ENCODE results near the gene SYTL5.

The SYTL5 gene

DNA sequence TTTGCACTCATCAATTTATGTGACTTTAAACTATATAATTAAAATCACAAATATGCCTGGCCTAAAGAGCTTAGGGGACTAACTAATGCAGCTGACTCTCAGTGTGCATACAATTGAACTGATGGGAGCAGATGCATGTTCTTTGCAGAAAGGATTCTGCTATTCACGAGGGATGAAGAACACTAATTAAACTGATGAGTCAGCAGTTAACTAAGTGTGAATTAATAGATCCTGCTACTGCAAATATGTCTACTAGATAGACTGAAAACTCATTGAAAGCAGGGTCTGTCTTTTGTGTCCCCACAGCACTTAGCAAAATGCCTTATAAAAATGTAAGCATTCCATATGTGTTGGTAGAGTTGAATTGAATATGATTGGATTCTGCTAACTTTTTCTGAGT is 110.4 kb downstream of the SYTL5 start:
- in situ Hi-C loops (cut with MboI; ENCODE audit: low pct_unique_long_range_greater_than_20kb, low sequenced_read_pairs), result no loop called here
- no peak for DNase-seq

DNA sequence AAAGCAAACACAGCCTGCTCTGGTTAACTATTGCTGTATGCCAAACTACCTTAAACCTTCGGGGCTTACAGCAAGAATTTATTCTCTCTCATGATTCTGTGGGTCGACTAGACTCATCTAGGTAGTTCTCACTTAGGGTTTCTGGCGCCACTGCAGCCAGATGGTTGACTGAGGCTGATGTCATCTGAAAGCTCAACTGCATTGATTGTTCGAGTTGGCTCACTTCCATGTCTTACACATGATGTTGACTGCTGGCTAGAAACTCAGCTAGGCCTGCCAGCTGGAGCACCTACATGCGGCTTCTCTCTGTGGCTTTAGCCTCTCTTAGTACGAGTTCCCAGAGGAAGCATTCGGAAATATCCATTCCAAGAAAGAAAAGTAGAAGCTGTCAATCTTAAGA is 111.1 kb downstream of the SYTL5 start:
- DNase-seq, result no peak
- in situ Hi-C loops (cut with MboI; ENCODE audit: low pct_unique_long_range_greater_than_20kb, low sequenced_read_pairs), result no loop called here

DNA sequence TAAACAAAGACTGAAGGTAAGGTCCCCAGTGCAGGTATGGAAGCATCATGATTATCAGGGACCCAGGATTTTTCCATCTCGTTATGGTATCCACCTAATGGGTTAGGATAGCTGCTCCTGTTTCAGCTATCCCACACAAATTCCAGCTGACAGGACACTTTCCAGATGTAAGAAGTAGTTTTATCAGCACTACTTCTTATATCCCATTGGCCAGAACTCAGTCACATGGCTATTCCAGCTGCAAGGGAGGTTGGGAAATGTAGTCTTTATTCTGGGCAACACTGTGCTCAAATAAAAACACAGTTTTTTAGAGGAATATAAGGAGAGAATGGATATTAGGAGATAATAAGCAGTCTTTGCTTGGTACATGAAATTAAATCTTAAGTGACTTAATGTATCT is 117.6 kb downstream of the SYTL5 start:
- DNase-seq, result no peak
- in situ Hi-C loops (cut with MboI; ENCODE audit: low pct_unique_long_range_greater_than_20kb, low sequenced_read_pairs), result no loop called here

DNA sequence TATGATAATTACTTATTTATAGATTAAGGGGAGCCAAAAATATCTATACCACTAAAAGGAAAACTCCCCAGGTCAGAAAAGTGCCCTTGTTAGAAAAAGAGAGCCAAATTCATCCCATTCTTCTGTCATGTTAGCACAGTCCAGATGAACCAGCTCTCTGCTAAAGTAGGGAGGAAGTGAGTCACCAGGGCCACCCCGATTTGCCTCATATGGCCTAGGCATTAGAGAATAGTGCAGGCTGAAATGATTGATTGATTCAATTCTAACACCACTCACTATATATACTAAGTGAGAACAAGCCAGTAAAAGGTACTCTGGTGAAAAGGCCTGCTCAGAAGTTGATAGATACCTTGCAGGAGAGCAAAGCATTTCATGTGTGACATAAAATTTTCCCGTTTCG is 119.8 kb downstream of the SYTL5 start:
- in situ Hi-C loops (cut with MboI; ENCODE audit: low pct_unique_long_range_greater_than_20kb, low sequenced_read_pairs), result no loop called here
- DNase-seq, result no peak

DNA sequence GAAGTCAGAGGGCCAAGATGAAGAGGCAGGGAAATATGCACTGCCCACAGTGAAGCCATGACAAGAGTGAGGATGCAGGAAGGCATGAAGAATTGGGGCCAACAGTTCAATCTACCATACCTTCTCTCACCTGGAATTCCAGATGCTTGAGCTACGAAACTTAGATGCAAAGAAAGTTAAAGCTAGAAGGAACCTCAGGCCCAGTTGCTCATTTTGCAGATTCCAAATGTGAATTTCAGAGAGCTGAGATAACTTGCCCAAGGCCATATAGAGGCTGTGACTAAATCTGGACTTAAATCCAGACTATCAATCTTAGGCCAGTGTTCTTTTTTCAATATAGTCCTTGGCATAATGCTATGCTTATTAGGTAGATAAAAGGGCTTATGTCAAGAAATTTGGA is 121.6 kb downstream of the SYTL5 start:
- in situ Hi-C loops (cut with MboI; ENCODE audit: low pct_unique_long_range_greater_than_20kb, low sequenced_read_pairs), result no loop called here
- DNase-seq, result no peak

DNA sequence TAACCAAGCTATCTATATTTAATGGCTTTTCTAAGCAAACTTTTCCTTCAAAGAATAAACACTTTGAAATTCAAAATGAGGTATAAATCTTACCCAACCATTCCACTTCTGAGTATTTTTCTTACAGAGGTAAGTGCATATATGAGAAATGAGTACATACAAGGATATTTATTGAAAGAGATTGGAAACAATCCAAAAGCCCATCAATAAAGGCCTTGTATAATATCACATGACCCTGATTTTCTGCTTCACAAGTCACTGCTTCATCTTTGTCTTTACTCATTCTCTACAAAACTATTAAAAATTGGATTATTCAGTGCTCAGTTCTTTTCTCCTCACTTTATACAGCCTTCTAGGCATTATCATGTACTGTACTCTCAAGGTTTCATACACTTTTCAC is 123.0 kb downstream of the SYTL5 start:
- no peak for DNase-seq
- in situ Hi-C loops (cut with MboI; ENCODE audit: low pct_unique_long_range_greater_than_20kb, low sequenced_read_pairs), result no loop called here

DNA sequence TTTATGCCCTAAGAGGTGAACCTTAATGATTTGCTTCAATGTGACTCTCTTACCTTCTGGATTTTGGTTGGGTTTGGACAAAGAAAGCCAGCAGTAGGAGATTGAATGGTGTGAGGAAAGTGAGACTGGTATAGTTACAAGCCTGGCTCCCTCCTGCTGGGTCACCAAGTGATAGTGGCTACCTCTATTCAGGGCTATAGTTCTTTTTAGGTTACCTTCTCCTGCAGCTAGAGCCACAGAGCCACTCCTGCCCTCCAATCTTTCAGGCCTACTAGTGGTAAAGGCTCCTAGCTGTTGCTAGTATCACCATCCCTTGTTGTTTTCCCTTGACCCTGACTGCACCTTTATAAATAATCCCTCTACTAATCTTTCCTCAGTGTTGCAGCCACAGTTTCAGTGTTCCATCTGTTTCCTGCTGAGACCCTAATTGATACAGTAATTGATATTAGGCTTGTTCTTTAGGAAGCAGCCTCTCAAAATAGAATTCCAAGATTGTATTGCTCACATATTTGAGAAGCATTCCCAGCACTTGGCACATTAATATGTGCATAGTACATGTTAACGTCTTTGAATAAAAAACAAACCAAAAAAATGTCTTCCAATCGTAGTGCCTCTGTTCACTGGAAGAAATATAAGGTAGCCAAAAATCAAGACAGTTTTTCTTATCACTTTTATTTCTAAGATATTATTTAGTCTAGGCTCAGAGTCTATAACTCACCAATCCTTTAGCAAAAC is 132.0 kb downstream of the SYTL5 start:
- DNase-seq, result no peak
- in situ Hi-C loops (cut with MboI; ENCODE audit: low pct_unique_long_range_greater_than_20kb, low sequenced_read_pairs), result no loop called here

DNA sequence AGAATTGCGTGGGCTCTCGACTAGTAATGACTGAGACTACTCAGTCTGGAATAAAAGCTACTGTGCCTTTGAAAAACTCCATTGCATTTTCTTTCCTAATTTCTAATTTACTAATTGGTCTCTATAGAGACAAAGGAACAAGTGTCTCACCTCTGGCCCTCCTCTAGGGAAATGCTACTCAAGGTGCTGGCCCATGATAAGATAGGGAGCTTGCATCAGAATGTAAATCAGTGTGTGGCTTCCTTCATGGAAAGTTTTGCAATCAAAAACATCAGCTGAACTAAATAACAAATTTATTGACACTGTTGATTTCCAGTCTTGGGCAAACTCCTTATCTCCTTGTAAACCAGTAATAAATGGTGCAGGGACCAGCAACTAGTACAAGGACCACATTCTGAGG is 132.5 kb downstream of the SYTL5 start:
- DNase-seq, result no peak
- in situ Hi-C loops (cut with MboI; ENCODE audit: low pct_unique_long_range_greater_than_20kb, low sequenced_read_pairs), result no loop called here

DNA sequence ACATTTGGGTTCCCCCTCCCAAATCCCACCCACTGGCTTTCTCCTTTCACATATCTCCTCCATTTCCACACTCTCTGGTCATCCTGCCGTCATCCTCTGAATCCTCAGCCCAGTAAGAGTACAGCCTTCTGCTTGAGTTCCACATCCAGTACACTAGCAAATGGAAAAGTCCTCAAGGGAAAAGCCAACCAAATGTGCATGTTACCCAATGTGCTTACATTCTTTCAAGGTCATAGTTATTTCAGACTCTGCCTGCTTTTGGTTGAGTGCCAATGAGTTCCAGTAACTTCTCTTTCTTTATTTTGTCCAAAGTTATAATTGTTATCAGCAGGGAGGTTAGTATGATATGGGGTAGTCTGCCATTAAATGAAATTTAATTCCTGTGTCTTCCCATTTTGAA is 136.3 kb downstream of the SYTL5 start:
- in situ Hi-C loops (cut with MboI; ENCODE audit: low pct_unique_long_range_greater_than_20kb, low sequenced_read_pairs), result no loop called here
- no peak for DNase-seq

DNA sequence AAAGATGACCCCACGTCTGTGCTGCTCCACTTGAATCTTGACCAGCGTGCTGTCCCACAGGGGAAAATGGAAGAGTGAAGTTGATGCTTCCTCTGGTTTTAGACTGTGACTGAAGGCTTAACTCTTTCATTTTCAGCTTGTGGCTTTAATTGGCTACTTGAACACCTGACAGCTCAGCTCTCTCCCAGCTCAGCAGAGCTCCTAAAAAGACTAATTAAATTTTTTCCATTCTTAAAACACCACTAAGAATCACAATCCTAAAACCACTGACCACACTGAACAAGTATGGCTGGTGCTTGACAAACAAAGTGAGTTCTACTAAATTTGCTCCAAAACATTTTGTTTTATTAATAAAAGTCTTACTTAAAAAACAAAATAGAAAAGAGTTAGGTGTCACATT is 142.7 kb downstream of the SYTL5 start:
- in situ Hi-C loops (cut with MboI; ENCODE audit: low pct_unique_long_range_greater_than_20kb, low sequenced_read_pairs), result no loop called here
- DNase-seq, result no peak

DNA sequence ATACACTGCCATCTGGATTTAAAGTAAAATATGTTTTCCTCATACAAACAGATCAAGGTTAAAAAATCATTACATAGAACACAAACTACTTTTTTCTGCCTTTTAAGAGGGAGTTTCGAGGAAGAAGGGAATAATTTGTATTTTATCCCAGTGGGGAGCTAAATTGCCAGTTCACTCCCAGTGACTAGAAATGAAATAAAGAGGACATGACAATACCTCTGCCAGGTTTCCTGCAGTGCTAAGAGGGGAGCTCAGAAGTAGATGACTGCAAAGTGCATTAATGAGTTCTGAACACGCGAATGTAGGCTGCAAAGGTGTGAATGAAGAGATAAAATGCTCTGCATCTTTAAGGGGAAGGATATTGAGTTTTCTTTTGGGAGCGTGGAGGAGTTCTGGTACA is 144.6 kb downstream of the SYTL5 start:
- in situ Hi-C loops (cut with MboI; ENCODE audit: low pct_unique_long_range_greater_than_20kb, low sequenced_read_pairs), result loop anchor here (25.0 kb wide), 1 partner anchor 639 kb away; no protein-coding TSS in a partner anchor
- DNase-seq, result no peak

DNA sequence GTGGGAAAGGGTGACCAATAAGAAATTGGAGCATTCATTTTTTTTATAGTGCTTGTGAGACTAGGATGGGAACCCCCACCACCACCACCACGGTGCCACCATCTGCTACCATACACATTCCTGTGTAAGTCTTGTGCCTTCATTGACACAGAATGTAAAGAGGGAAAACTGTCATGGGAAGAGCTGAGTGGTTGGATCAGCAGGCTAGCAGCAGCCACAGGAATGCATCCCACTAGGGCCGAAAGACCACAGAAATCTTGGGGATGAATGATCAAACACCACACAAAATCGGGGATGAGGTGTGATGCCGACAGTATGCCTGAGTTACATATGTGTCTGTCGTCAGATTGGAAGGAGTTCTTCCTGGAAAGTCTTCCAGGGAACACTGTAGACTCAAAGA is 145.1 kb downstream of the SYTL5 start:
- in situ Hi-C loops (cut with MboI; ENCODE audit: low pct_unique_long_range_greater_than_20kb, low sequenced_read_pairs), result loop anchor here (25.0 kb wide), 1 partner anchor 639 kb away; no protein-coding TSS in a partner anchor
- no peak for DNase-seq

DNA sequence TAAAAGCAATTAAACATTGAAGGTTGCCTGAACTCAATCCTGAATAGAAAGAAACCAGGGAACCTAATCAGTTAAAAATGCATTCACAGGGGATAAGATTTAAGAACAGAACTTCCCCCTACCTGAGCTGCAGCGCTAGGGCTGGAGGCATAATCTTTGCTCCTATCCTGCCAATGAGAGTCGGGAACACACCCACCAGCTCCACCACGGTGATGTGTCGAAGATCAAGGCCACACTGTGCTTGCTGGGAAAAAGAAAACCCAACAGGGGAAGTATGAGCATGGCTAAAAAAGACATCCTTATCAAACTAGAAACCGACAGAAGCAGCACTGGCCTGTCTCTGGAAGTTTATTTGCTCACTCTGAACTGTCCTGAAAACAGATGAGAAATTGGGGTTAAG is 148.0 kb downstream of the SYTL5 start:
- in situ Hi-C loops (cut with MboI; ENCODE audit: low pct_unique_long_range_greater_than_20kb, low sequenced_read_pairs), result loop anchor here (25.0 kb wide), 1 partner anchor 642 kb away; no protein-coding TSS in a partner anchor
- DNase-seq, result no peak

DNA sequence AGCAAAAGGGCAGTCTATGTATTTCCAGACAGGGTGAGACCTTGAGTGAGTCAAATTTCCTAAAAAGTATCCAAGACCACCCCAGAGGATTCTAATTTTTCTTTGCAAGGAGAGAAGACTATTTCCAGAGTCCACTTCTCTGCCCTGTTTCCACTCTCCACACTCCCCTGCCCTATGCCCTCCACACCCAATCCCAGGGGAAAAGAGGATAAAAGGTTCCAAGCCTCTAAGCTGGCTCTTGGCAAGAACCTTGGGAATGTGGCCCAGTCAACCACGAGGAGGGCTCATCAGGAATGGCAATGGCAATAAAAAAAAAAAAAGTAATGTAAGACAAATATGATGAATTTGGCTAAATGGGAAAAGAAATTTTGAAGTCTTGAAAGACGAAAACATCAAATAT is 148.5 kb downstream of the SYTL5 start:
- no peak for DNase-seq
- in situ Hi-C loops (cut with MboI; ENCODE audit: low pct_unique_long_range_greater_than_20kb, low sequenced_read_pairs), result loop anchor here (25.0 kb wide), 1 partner anchor 643 kb away; no protein-coding TSS in a partner anchor

DNA sequence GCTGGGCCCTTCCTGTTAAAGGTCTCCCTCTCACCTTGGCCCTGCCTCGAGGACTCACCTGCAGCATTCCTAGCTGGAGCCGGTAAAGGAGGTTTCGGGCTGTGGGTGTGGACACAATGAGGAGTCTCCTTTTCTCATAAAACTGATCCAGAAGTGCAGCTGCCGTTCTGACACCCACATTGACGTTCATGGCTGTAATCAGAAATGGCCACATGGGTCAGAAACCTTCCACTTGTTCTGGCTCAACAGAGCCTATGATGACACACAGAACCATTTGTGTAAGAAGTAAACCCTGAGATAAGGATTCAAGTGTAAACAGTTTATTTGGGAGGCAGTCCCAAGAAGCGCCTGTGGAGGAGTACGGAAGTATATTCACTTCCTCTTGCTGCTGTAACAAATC is 150.5 kb downstream of the SYTL5 start:
- in situ Hi-C loops (cut with MboI; ENCODE audit: low pct_unique_long_range_greater_than_20kb, low sequenced_read_pairs), result loop anchor here (25.0 kb wide), 1 partner anchor 645 kb away; no protein-coding TSS in a partner anchor
- DNase-seq, result no peak

DNA sequence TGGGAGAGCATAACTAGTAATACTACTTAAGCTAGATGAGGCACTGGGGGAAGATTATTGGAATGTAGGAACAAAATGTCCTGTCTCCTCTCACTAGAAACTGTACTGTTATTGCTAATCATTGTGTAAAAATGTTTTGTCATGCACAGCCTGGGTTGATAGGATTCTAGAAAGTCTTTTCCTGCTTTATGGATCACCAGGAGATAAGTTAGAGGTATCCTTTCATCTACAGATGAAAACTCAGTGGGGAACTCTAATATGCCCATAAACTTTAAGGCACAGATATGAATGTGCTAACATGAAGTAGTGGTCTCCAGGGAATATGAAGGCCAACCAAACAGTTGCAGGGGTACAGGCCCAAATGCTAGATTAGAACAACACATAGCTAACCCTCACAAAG is 156.8 kb downstream of the SYTL5 start:
- DNase-seq, result no peak
- in situ Hi-C loops (cut with MboI; ENCODE audit: low pct_unique_long_range_greater_than_20kb, low sequenced_read_pairs), result loop anchor here (25.0 kb wide), 1 partner anchor 651 kb away; no protein-coding TSS in a partner anchor

DNA sequence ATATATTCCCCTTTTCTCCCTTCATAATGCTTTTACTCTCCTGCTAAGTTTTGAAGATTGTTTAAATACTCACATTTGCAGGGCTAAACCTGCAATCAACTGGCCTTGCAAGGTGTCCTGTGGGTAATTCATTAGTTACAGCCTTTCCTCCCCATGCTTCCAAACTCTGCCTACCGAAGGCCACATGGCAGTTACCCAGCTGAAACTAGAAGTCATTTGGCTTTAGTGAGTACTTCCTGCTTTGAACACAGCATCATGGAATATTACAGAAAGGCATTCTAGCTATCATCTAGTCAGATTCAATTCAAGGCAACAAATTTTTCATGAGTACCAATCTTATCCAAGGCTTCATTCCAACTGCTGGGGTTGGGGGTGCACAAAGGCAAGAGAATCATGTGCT is 158.7 kb downstream of the SYTL5 start:
- no peak for DNase-seq
- in situ Hi-C loops (cut with MboI; ENCODE audit: low pct_unique_long_range_greater_than_20kb, low sequenced_read_pairs), result loop anchor here (25.0 kb wide), 1 partner anchor 653 kb away; no protein-coding TSS in a partner anchor

DNA sequence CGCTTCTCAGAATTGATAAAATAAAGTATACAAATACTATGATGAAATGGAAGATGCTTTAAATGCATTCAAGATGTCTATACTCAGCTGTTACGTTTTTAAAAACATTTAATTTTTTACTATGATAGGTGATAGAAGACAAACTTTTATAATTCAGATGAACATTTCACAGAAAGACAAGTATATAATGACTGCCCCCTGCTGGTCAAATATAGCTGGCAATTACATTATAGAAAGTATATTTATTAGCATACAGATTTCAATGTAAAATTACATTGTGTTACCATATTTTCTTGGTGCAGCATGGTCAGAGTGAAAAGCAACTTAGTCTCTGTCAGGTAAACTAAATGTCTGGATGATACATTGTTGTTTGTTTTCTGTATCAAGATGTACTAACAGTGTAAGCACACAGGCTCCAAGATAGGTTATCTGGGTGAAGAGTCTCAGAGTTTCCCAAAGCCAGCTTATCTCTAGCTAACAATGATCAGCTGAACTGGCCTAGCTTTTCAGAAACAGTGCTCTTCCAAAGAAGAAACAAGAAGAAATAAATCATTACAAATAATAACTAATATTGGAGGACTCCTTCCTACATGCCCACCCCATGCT is 160.2 kb downstream of the SYTL5 start:
- peak; percentile 43 for DNase-seq
- in situ Hi-C loops (cut with MboI; ENCODE audit: low pct_unique_long_range_greater_than_20kb, low sequenced_read_pairs), result loop anchor here (25.0 kb wide), 1 partner anchor 654 kb away; no protein-coding TSS in a partner anchor

DNA sequence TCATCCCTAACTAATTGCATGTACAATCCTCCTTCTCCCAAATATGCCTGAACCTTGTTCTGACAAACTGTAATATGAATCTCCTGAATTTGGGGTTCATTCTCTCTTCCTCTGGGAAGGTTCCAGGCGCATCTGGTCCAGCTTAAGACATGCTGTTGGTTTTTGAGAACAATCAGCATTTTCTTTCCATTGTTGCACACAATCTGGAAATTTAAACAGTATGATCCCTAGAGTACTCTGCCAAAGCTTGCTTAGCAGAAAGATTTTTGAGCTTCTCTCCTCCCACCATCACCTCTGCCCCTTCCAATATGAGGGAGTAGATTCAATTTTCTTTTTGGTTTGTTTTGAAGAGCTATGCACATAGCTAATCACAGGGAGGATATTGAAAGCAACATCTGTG is 164.2 kb downstream of the SYTL5 start:
- in situ Hi-C loops (cut with MboI; ENCODE audit: low pct_unique_long_range_greater_than_20kb, low sequenced_read_pairs), result loop anchor here (25.0 kb wide), 1 partner anchor 658 kb away; no protein-coding TSS in a partner anchor
- no peak for DNase-seq

DNA sequence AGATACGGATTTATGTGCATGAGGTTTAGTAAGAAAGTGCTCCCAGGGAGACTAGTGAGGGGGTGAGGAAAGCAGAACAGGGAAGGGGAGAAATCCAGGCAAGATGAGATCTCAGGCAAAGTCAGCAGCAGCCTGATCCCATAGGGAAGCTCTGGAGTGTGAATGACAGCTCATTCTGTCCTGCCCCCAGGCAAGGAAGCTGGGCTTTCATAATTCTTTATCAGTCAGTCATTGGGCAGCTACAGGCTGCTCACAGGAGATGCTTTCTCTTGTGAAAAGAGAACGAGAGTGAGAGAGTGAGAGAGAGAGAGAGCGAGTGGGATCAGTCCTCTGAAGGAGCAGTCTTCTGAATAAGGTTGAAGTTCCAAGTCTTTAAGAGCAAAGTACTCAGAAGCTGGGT is 166.2 kb downstream of the SYTL5 start:
- DNase-seq, result no peak
- in situ Hi-C loops (cut with MboI; ENCODE audit: low pct_unique_long_range_greater_than_20kb, low sequenced_read_pairs), result loop anchor here (25.0 kb wide), 1 partner anchor 660 kb away; no protein-coding TSS in a partner anchor

Measured in KBM-7 (cell line).